GM12874 (cell line): Measurements from ENCODE around the gene LRRC52.

Experiments
- CTCF ChIP-seq: IDR thresholded peaks from 2 replicates; pipeline ENCODE4 v1.5.1; 2011; ENCODE audit warnings: low read depth, mild to moderate bottlenecking, control low read depth, low read length, moderate library complexity; ENCODE audit not compliant: insufficient read depth

LRRC52 gene

DNA sequence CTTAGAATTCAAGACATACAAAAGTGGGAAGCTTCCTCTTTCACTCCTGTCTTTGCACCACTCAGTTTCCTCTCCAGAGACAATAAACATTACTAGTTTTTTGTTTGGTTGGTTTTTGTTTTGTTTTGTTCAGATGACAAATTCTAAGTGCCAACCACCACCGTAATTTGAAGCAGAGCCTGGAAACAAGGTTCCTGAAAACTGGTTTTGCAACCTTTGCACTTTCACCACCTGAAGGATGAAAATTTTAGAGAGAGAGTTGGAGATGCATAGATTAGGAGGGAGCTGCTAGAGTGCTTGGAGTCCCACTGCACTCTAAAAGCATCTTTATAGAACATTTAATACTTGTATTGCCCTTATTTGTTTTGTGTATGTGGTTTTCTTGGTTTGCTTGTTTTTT is 67.1 kb downstream of the LRRC52 start:
- TF ChIP-seq CTCF, result no peak

DNA sequence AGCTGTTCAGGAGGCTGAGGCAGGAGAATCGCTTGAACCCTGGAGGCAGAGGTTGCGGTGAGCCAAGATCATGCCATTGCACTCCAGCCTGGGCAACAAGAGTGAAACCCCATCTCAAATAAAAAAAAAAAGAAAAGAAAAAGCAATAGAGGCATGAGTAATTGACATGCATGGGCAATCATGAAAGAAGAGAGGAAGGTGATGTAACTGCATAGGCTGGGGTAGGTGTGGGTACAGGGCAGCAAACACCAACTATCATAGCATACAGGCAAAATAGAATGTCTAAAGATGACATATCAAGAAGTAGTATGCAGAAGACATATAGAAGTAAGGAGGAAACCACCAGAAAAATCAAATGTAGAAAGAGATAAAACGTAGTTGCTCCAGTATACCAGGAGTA is 68.3 kb downstream of the LRRC52 start:
- no peak for TF ChIP-seq CTCF
